BJ (cell line): ENCODE data around the gene TNNT3. TPM values are rescaled to one million over a fixed set of nuclear protein-coding genes. Genes with fewer than 3 reads are reported as not detected.

Experiments used
- CTCF ChIA-PET: fragments of 350-600 bp; formaldehyde crosslinking; extraction: SDS; loops from one replicate; lab custom pipeline; 2021; ENCODE audit warnings: antibody characterized with exemption, inconsistent platforms; lab: Yijun Ruan, JAX
- POLR2A ChIA-PET: fragments of 300-600 bp; sonication (Branson Sonifier 250); formaldehyde crosslinking; extraction: SDS; loops from one replicate; lab custom pipeline; 2021; ENCODE audit warnings: antibody characterized with exemption; lab: Charles Lee
- DNase-seq: peaks from one replicate; pipeline ENCODE4 v3.0.0-alpha.2; 2011; ENCODE audit warnings: low read depth
- H3K27me3 ChIP-seq: 2 replicates; pipeline ENCODE4 v1.6.0; 2011; ENCODE audit warnings: low read length; ENCODE audit not compliant: control insufficient read depth, insufficient read depth
- H3K36me3 ChIP-seq: 2 replicates; pipeline ENCODE4 v1.5.1; 2011; ENCODE audit warnings: low read length; ENCODE audit not compliant: control insufficient read depth, insufficient read depth
- H3K4me3 ChIP-seq: 2 replicates; pipeline ENCODE4 v1.5.1; 2011; ENCODE audit warnings: low read depth, mild to moderate bottlenecking, control low read depth, low read length
- CTCF ChIP-seq: IDR thresholded peaks from 2 replicates; pipeline ENCODE4 v1.5.1; 2011; ENCODE audit warnings: low read depth, mild to moderate bottlenecking, control low read depth, inconsistent platforms, low read length, moderate library complexity; ENCODE audit not compliant: insufficient read depth
- polyA plus RNA-seq: library from polyadenylated mRNA; depleted of rRNA; stranded (reverse); fragments of >200 nt; gene quantifications from 2 replicates; pipeline ENCODE4 v1.2.3, GENCODE V29; 2011

The TNNT3 gene
- polyA plus RNA-seq, 1 experiment: not detected

GRCh38 chr11:1918436-1919315, 827 bp upstream of the TNNT3 start:
- Histone ChIP-seq H3K4me3 (no peak overlapping the region), H3K27me3 (no peaks in the 10 kb centered on the region; the same call in 1 of the 2 replicates), H3K36me3 (no peaks in the 10 kb centered on the region)
- no peak for DNase-seq
- no peak for TF ChIP-seq CTCF
- CTCF ChIA-PET: interaction anchor here (1.0 kb wide), 1 partner anchor 225 kb away, joined by 5 read pairs; no protein-coding TSS in a partner anchor
- POLR2A ChIA-PET: no interaction called here

- H3K36me3 ChIP-seq: no peaks in the 10 kb centered on the region
- no peak for DNase-seq
- ChIA-PET POLR2A (interaction anchor here (0.5 kb wide), 1 partner anchor 28 kb away, joined by 9 read pairs; no protein-coding TSS in a partner anchor), CTCF (interaction anchor here (1.0 to 3.3 kb wide), 5 partner anchors 38 to 226 kb away, joined by 3 to 20 read pairs (median 3); no protein-coding TSS in a partner anchor)
- no peak for TF ChIP-seq CTCF
- no peaks in the 10 kb centered on the region; the same call in 1 of the 2 replicates for H3K27me3 ChIP-seq
- no peak overlapping the region for H3K4me3 ChIP-seq
Observed at GRCh38 chr11:1920128-1920908, 815 bp downstream of the TNNT3 start.

- Histone ChIP-seq H3K27me3 (no peaks in the 10 kb centered on the region; the same call in 1 of the 2 replicates), H3K4me3 (no peak overlapping the region), H3K36me3 (no peaks in the 10 kb centered on the region)
- TF ChIP-seq CTCF: no peak
- ChIA-PET CTCF (interaction anchor here (0.6 to 3.3 kb wide), 8 partner anchors 39 to 231 kb away, joined by 3 to 20 read pairs (median 4); no protein-coding TSS in a partner anchor), POLR2A (interaction anchor here (0.5 kb wide), 1 partner anchor 29 kb away, joined by 9 read pairs; no protein-coding TSS in a partner anchor)
- no peak for DNase-seq
Observed at GRCh38 chr11:1920909-1921573, 1.5 kb downstream of the TNNT3 start.

- no peaks in the 10 kb centered on the region for H3K36me3 ChIP-seq
- no peak for DNase-seq
- H3K27me3 ChIP-seq: no peaks in the 10 kb centered on the region; the same call in 1 of the 2 replicates
- POLR2A ChIA-PET: no interaction called here
- CTCF ChIA-PET: interaction anchor here (0.6 to 3.3 kb wide), 8 partner anchors 39 to 231 kb away, joined by 3 to 20 read pairs (median 4); no protein-coding TSS in a partner anchor
- no peak overlapping the region for H3K4me3 ChIP-seq
- no peak for TF ChIP-seq CTCF
Observed at GRCh38 chr11:1921574-1922141, 2.2 kb downstream of the TNNT3 start.
